ENCODE measurements around the gene JSRP1.

JSRP1 gene

GRCh38 chr19:2228157-2229030, 27.8 kb downstream of the JSRP1 start:
- Histone ChIP-seq H3K4me2 (ENCODE audit: low read length) (no peak overlapping the region), H3K23ac (ENCODE audit: low read length) (no peak overlapping the region), H2BK15ac (replicated peaks; ENCODE audit: low read depth) (no peak overlapping the region), H3K4ac (ENCODE audit: low read depth, low read length) (no peak overlapping the region), H3K9ac (ENCODE audit: low read length) (no peak overlapping the region), H3K27ac (ENCODE audit: low read depth, low read length) (no peak overlapping the region), H3K56ac (ENCODE audit: low read length) (no peak overlapping the region), H2AK5ac (ENCODE audit: low read length) (no peak overlapping the region), H3K79me1 (ENCODE audit: low read length) (peaks cover under 1% of the 10 kb centered on the region), H3K4me1 (ENCODE audit: control insufficient read depth, low read depth, low read length) (no peaks in the 10 kb centered on the region), H3K79me2 (ENCODE audit: control insufficient read depth, insufficient read depth, low read length) (no peaks in the 10 kb centered on the region), H3K27me3 (ENCODE audit: insufficient read depth, low read length, poor library complexity) (no peaks in the 10 kb centered on the region), H2BK5ac (ENCODE audit: low read length) (no peak overlapping the region), H4K5ac (ENCODE audit: low read length) (no peak overlapping the region), H4K8ac (ENCODE audit: low read depth, low read length) (no peak overlapping the region), H2BK120ac (ENCODE audit: low read depth, low read length) (no peak overlapping the region), H3K36me3 (ENCODE audit: control insufficient read depth, insufficient read depth, low read length) (peaks cover 5% of the 10 kb centered on the region), H3K4me3 (ENCODE audit: low read length) (no peak overlapping the region), H3K18ac (ENCODE audit: low read length) (no peak overlapping the region)
- DNase-seq: no peak
- no CpG with 5 or more reads among the region's 48 CpGs for WGBS (ENCODE audit: extremely low coverage, insufficient coverage, low lambda C conversion rate)

- H4K8ac ChIP-seq (ENCODE audit: low read depth, low read length): no peak overlapping the region
- no peaks in the 10 kb centered on the region for H3K79me1 ChIP-seq (ENCODE audit: low read length)
- H3K23ac ChIP-seq (ENCODE audit: low read length): no peak overlapping the region
- WGBS (ENCODE audit: extremely low coverage, insufficient coverage, low lambda C conversion rate): no CpG with 5 or more reads among the region's 67 CpGs
- no peak overlapping the region for H3K4me3 ChIP-seq (ENCODE audit: low read length)
- H3K9ac ChIP-seq (ENCODE audit: low read length): no peak overlapping the region
- H3K4me2 ChIP-seq (ENCODE audit: low read length): no peak overlapping the region
- H3K56ac ChIP-seq (ENCODE audit: low read length): no peak overlapping the region
- H4K5ac ChIP-seq (ENCODE audit: low read length): no peak overlapping the region
- no peaks in the 10 kb centered on the region for H3K27me3 ChIP-seq (ENCODE audit: insufficient read depth, low read length, poor library complexity)
- no peaks in the 10 kb centered on the region for H3K4me1 ChIP-seq (ENCODE audit: control insufficient read depth, low read depth, low read length)
- no peak overlapping the region for H2AK5ac ChIP-seq (ENCODE audit: low read length)
- no peak overlapping the region for H3K4ac ChIP-seq (ENCODE audit: low read depth, low read length)
- no peak overlapping the region for H3K27ac ChIP-seq (ENCODE audit: low read depth, low read length)
- DNase-seq: no peak
- no peak overlapping the region for H3K18ac ChIP-seq (ENCODE audit: low read length)
- H2BK120ac ChIP-seq (ENCODE audit: low read depth, low read length): no peak overlapping the region
- H2BK5ac ChIP-seq (ENCODE audit: low read length): no peak overlapping the region
- H3K79me2 ChIP-seq (ENCODE audit: control insufficient read depth, insufficient read depth, low read length): no peaks in the 10 kb centered on the region
- peaks cover 5% of the 10 kb centered on the region for H3K36me3 ChIP-seq (ENCODE audit: control insufficient read depth, insufficient read depth, low read length)
- no peak overlapping the region for H2BK15ac ChIP-seq (replicated peaks; ENCODE audit: low read depth)
These were observed 28.6 kb downstream of the JSRP1 start for GRCh38 chr19:2227415-2228156.

GRCh38 chr19:2226840-2227360, 29.3 kb downstream of the JSRP1 start:
- no peak overlapping the region for H3K18ac ChIP-seq (ENCODE audit: low read length)
- H4K8ac ChIP-seq (ENCODE audit: low read depth, low read length): no peak overlapping the region
- no peak overlapping the region for H2BK15ac ChIP-seq (replicated peaks; ENCODE audit: low read depth)
- H3K4me3 ChIP-seq (ENCODE audit: low read length): no peak overlapping the region
- H3K27me3 ChIP-seq (ENCODE audit: insufficient read depth, low read length, poor library complexity): no peaks in the 10 kb centered on the region
- H3K36me3 ChIP-seq (ENCODE audit: control insufficient read depth, insufficient read depth, low read length): peaks cover 5% of the 10 kb centered on the region
- H3K4ac ChIP-seq (ENCODE audit: low read depth, low read length): no peak overlapping the region
- H4K5ac ChIP-seq (ENCODE audit: low read length): no peak overlapping the region
- H3K79me2 ChIP-seq (ENCODE audit: control insufficient read depth, insufficient read depth, low read length): no peaks in the 10 kb centered on the region
- no peak overlapping the region for H2BK5ac ChIP-seq (ENCODE audit: low read length)
- DNase-seq: no peak
- H3K79me1 ChIP-seq (ENCODE audit: low read length): no peaks in the 10 kb centered on the region
- no peak overlapping the region for H2BK120ac ChIP-seq (ENCODE audit: low read depth, low read length)
- H3K23ac ChIP-seq (ENCODE audit: low read length): no peak overlapping the region
- H3K4me2 ChIP-seq (ENCODE audit: low read length): no peak overlapping the region
- H3K27ac ChIP-seq (ENCODE audit: low read depth, low read length): no peak overlapping the region
- no peak overlapping the region for H2AK5ac ChIP-seq (ENCODE audit: low read length)
- H3K9ac ChIP-seq (ENCODE audit: low read length): no peak overlapping the region
- H3K56ac ChIP-seq (ENCODE audit: low read length): no peak overlapping the region
- no peaks in the 10 kb centered on the region for H3K4me1 ChIP-seq (ENCODE audit: control insufficient read depth, low read depth, low read length)
- WGBS (ENCODE audit: extremely low coverage, insufficient coverage, low lambda C conversion rate): no CpG with 5 or more reads among the region's 53 CpGs

- H4K8ac ChIP-seq (ENCODE audit: low read depth, low read length): no peak overlapping the region
- no peak overlapping the region for H3K4ac ChIP-seq (ENCODE audit: low read depth, low read length)
- no peak overlapping the region for H3K9ac ChIP-seq (ENCODE audit: low read length)
- H3K4me1 ChIP-seq (ENCODE audit: control insufficient read depth, low read depth, low read length): no peaks in the 10 kb centered on the region
- H2AK5ac ChIP-seq (ENCODE audit: low read length): no peak overlapping the region
- no peak overlapping the region for H2BK15ac ChIP-seq (replicated peaks; ENCODE audit: low read depth)
- H3K27ac ChIP-seq (ENCODE audit: low read depth, low read length): no peak overlapping the region
- H3K23ac ChIP-seq (ENCODE audit: low read length): no peak overlapping the region
- no CpG with 5 or more reads among the region's 59 CpGs for WGBS (ENCODE audit: extremely low coverage, insufficient coverage, low lambda C conversion rate)
- no peaks in the 10 kb centered on the region for H3K79me2 ChIP-seq (ENCODE audit: control insufficient read depth, insufficient read depth, low read length)
- no peaks in the 10 kb centered on the region for H3K79me1 ChIP-seq (ENCODE audit: low read length)
- H2BK120ac ChIP-seq (ENCODE audit: low read depth, low read length): no peak overlapping the region
- H3K4me2 ChIP-seq (ENCODE audit: low read length): no peak overlapping the region
- no peaks in the 10 kb centered on the region for H3K27me3 ChIP-seq (ENCODE audit: insufficient read depth, low read length, poor library complexity)
- no peak overlapping the region for H4K5ac ChIP-seq (ENCODE audit: low read length)
- H3K56ac ChIP-seq (ENCODE audit: low read length): no peak overlapping the region
- no peak overlapping the region for H3K18ac ChIP-seq (ENCODE audit: low read length)
- H3K36me3 ChIP-seq (ENCODE audit: control insufficient read depth, insufficient read depth, low read length): peaks cover 3% of the 10 kb centered on the region
- DNase-seq: no peak
- no peak overlapping the region for H3K4me3 ChIP-seq (ENCODE audit: low read length)
- no peak overlapping the region for H2BK5ac ChIP-seq (ENCODE audit: low read length)
These were observed 30.0 kb downstream of the JSRP1 start for GRCh38 chr19:2226051-2226839.

GRCh38 chr19:2225415-2226050, 30.7 kb downstream of the JSRP1 start:
- H3K18ac ChIP-seq (ENCODE audit: low read length): no peak overlapping the region
- no peak overlapping the region for H3K4me2 ChIP-seq (ENCODE audit: low read length)
- no peak overlapping the region for H2BK15ac ChIP-seq (replicated peaks; ENCODE audit: low read depth)
- H2BK120ac ChIP-seq (ENCODE audit: low read depth, low read length): no peak overlapping the region
- H3K4me1 ChIP-seq (ENCODE audit: control insufficient read depth, low read depth, low read length): no peaks in the 10 kb centered on the region
- no peaks in the 10 kb centered on the region for H3K79me2 ChIP-seq (ENCODE audit: control insufficient read depth, insufficient read depth, low read length)
- no peak overlapping the region for H3K56ac ChIP-seq (ENCODE audit: low read length)
- H3K27me3 ChIP-seq (ENCODE audit: insufficient read depth, low read length, poor library complexity): no peaks in the 10 kb centered on the region
- H3K36me3 ChIP-seq (ENCODE audit: control insufficient read depth, insufficient read depth, low read length): peaks cover 3% of the 10 kb centered on the region
- no peak overlapping the region for H4K5ac ChIP-seq (ENCODE audit: low read length)
- no peak overlapping the region for H2BK5ac ChIP-seq (ENCODE audit: low read length)
- no peak overlapping the region for H3K27ac ChIP-seq (ENCODE audit: low read depth, low read length)
- H3K4me3 ChIP-seq (ENCODE audit: low read length): no peak overlapping the region
- no peak overlapping the region for H4K8ac ChIP-seq (ENCODE audit: low read depth, low read length)
- H3K23ac ChIP-seq (ENCODE audit: low read length): no peak overlapping the region
- no peak overlapping the region for H3K4ac ChIP-seq (ENCODE audit: low read depth, low read length)
- WGBS (ENCODE audit: extremely low coverage, insufficient coverage, low lambda C conversion rate): no CpG with 5 or more reads among the region's 32 CpGs
- H3K9ac ChIP-seq (ENCODE audit: low read length): no peak overlapping the region
- no peak overlapping the region for H2AK5ac ChIP-seq (ENCODE audit: low read length)
- no peaks in the 10 kb centered on the region for H3K79me1 ChIP-seq (ENCODE audit: low read length)
- no peak for DNase-seq
